RPMI8226 (cell line): Measurements from ENCODE around the gene UGT8.
A peak's percentile ranks its signal among the peaks of the same experiment; 100 is the strongest.
"Not testable (repeated sequence)": the region's sequence is repeated elsewhere in the genome, so short reads cannot be mapped to it uniquely, and the experiment has no call there.

Source experiments
- DNase-seq: peaks from one replicate; pipeline ENCODE4 v3.0.0-alpha.2; 2015

The UGT8 gene

GRCh38 chr4:114598191-114599121 lies at the start of gene UGT8:
Gene UGT8 (plus strand): TSS chr4:114598807. CDS start chr4:114622881, 24,074 bp downstream.
- peak; percentile 84 for DNase-seq

- DNase-seq, result no peak
Measured at GRCh38 chr4:114549638-114550037, 49.0 kb upstream of the UGT8 start.

DNA sequence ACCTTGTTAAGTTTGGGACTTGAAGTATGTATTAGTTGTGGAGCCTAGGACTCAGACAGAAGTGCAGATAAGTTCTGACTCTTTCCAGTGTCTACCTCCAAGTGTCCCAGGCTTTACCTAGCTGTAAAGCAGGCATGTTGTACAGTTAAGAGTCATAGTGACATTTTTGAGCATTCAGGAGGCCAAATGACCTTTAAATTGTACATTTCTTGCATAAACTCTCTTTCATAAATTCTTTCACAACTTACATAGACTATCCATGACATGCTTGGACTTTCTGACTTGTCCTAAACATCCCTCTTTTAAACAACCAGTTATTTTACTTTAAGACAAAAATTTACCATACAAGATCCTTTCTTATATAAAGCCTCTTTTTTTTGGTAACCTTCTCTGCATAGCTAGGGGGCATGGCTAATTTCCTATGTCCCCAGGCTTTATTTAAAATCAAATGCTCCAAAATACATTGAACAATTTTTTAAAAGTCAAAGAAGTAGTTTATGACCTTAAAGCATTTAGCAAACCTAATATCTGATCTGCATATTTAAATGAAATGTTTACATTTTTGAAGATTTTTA lies 40.1 kb upstream of the UGT8 start:
- no peak for DNase-seq

DNA sequence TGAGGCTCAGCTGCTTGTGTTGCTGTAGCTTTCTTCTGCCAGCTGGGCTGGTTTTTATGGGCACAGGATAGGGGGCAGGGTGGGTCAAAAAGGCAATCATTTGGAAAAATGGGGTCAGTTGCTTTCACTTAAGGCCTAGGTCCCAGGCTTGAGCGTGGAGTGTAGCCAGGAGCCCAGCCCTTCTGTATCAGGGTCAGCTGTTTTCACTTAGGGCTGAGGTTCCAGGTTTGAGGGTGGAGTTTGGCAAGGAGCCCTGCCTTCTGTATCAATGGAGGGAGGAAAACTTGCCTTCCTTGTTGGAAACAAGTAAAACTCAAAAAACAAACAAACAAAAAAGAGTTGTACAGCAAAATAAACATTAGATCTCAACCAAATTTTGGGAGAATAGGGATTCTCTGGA lies 37.0 kb upstream of the UGT8 start:
- DNase-seq, result no peak

- no peak for DNase-seq
Measured at GRCh38 chr4:114562176-114562904, 36.3 kb upstream of the UGT8 start.

GRCh38 chr4:114563536-114564315 lies 34.9 kb upstream of the UGT8 start:
- DNase-seq, result no peak

GRCh38 chr4:114577386-114577785 lies 21.2 kb upstream of the UGT8 start:
- DNase-seq, result no peak

GRCh38 chr4:114582621-114583020 lies 16.0 kb upstream of the UGT8 start:
- DNase-seq, result no peak

DNA sequence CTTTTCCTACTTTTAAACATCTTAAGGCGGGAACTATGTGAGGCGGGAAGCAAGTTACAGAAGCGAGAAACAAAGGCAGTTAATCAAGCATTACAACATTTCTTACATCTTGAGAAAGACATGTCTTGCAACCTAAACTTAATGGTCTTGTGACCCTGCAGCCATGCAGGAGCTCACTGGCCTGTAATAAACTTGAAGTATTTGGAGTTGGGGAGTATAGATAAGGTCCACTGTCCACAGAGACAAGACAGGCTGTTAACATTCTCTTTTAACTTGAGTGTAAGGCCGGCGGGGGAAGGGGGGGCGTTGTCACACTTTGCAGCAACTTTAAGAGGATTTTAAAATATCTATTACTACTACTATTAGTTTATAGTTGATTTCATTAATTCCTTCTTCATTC lies 10.3 kb upstream of the UGT8 start:
- DNase-seq, result no peak

DNA sequence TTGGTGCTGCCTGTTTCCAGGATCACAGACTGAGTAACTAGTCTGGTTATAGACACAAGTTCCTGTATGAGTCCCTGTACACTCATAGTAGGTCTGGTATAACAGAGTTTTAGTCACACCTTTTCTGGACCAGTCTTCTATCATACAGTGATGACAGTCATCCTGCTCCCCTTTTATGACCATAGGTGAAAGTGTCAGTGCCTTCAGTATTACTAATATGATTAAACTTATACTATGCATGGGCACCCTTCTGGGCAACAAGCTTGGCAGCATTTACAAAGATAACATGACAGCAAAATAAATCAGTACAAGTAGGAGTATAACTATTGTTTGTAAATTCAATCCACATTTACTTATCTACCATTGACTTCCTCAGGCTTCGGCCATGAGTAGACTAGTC lies 8.2 kb upstream of the UGT8 start:
- DNase-seq, result not testable (repeated sequence)

DNA sequence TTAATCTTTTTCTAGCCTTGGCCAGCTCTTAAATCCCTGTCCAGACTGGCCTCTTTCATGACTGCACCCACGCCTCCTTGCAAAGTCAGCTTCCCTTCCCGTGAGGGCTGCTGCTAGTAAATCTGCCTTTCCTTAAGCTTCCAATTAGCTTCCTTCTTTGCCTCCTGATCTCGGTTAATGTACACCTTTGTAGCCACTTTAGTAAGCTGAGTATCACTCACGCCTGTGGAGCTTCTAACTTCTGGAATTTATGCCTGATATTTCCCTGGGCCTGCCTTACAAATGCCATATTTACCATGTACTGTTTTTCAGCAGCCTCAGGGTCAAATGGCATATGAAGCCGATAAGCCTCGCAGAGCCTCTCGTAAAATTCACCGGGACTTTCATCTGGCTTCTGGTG lies 5.1 kb upstream of the UGT8 start:
- no peak for DNase-seq

DNA sequence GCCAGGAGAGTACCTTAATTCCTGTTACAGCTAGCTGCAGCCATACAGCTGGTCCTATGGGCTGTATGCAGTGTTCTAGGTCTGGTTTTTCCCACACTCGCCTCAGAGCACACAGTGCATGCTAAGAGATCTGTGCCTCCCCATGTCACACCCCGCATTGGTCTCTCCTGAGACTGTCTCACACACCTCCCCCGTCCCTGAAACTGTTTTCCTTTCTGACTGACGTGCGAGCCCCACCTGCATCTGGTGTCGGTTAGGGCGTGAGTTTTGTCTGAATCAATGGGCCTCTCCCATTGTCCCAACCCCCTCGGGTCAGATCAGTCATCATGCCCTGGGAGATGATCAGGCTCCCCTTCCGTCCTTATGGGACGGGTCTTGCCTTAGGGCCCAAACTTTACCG lies 3.4 kb upstream of the UGT8 start:
- DNase-seq, result no peak

- no peak for DNase-seq
Measured at GRCh38 chr4:114595921-114596320, 2.7 kb upstream of the UGT8 start.

DNA sequence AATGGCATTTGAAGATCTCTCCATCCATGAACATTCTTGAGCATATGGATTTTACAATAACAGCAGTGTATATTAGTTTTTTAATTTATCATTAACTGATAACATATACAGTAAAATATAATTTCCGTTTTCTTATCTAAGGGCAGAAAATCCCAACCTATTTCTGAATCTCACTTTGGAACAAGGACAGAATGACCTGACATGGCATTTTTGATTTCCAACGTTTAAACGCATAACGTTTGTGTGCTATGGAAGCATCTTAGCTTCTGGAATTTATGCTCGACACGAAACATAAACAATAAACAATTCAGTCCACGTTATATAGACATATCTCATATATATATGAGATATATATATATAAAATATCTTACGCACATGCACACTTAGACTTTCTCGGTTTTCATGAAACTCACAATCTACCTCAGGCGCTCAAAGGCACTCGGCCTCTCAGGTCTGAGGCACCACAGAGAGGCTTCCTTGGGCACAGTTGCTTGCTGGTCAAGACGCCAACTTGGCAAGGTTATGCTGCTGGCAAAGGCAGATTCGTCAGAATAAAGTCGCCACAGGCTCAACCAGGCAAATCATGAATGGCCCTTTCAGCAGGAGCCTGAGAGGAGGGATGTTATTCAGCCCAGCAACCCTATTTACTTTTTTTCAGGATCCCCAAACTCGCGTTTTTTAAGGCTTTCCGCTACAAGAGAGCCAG lies 1.0 kb upstream of the UGT8 start:
- no peak for DNase-seq

- peak; percentile 27 for DNase-seq
Measured at GRCh38 chr4:114599231-114599902, 760 bp downstream of the UGT8 start.

DNA sequence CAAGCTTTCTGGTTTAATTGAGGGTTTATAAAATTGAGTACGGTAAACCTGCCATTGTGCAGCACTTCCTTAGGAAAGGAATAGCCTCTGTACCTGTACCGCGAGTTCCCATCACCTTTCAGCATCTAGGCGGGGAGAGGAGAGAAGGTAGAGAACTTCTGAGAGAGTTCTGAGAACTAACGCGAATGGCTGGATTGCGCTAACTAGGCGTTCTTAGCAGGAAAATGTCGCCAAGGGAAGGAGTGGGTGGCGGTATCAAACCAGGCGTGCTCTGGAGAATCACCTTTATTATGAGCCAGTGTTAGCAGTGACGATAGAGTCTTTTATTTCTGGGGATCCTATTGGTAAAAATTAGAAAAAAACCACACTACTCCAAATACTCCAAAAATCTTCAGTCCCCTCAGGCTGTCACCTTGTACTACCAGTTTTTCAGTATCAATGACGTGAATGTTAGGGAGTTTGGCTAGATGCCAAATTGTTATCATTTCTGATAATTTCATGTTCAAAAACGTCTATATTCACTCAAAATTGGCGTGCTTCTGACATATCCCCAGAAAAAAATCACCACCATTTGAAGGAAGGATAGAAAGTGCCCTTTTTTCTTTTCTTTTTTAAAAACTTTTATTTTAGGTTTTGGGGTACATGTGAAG lies 1.4 kb downstream of the UGT8 start:
- peak; percentile 16 for DNase-seq

- peak; percentile 19 for DNase-seq
Measured at GRCh38 chr4:114600672-114601071, 2.1 kb downstream of the UGT8 start.

DNA sequence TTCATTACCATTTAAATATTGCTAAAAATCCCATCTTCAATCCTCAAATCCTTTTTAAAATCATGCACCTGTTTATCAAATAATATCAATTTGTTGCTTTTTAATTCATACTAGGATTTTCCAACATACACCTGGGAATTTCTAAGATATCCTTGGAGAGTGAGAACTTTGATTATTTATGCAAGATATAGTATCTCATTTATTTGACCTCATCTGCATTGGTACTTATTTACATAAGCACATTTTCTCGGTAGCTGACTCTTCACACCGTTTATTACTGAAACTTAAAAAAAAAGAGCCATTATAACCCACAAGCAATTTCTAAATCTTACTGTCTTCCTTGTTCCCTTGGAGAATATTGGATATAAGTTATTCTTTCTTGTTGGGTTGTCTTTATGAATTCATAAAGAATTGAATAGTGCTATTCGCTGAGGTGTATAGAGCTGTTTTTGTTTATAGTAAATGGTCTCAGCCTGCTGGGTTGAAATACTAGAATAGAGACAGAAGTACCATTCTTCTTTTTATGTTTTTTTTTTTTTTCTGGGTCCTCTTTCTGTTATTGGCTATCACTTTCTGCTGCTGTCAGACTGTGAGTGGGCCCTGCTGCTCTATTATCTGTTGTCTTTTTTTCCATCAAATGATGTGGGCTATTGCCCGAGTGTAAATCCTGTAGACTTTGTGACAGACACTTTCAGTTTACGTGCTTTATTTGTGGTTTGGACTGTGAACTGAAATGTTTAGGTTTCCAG lies 2.9 kb downstream of the UGT8 start:
- DNase-seq, result no peak

- DNase-seq, result peak; percentile 66
Measured at GRCh38 chr4:114603497-114603896, 4.9 kb downstream of the UGT8 start.

GRCh38 chr4:114606245-114606644 lies 7.6 kb downstream of the UGT8 start:
- no peak for DNase-seq
